HCT116 (cell line): ENCODE results near the gene SQSTM1. TPM values are rescaled to one million over a fixed set of nuclear protein-coding genes. Genes with fewer than 3 reads are reported as not detected.

Experiments used
- ATAC-seq: fragments of 200-7000 bp; cut with Tn5 transposase; 2 replicates; pipeline ENCODE4 v1.9.1; 2020; ENCODE audit warnings: mild to moderate bottlenecking, moderate library complexity
- BruUV-seq: library from RNA; stranded (reverse); fragments of 400-500 nt; replicated peaks from 2 replicates; lab custom pipeline; 2021; lab: Mats Ljungman, UMichigan
- CTCF ChIA-PET: fragments of 300-600 bp; sonication (Branson Sonifier 250); formaldehyde crosslinking; loops from one replicate; lab custom pipeline; 2021; ENCODE audit warnings: antibody characterized with exemption; lab: Charles Lee
- POLR2A ChIA-PET: fragments of 300-600, 350-600 bp; sonication (Branson Sonifier 250); formaldehyde crosslinking; loops from one replicate; lab custom pipeline; 2021; ENCODE audit warnings: antibody characterized with exemption; lab: Charles Lee
- RAD21 ChIA-PET, 2 experiments: fragments of 300-600 bp; sonication (Branson Sonifier 250); formaldehyde crosslinking; loops; one replicate each; lab custom pipeline; 2023; ENCODE audit warnings: low total read pairs in 2 of 2; ENCODE audit not compliant: uncharacterized antibody in 2 of 2, unreplicated experiment in 2 of 2, low non-redundant PET in 1 of 2; lab: Charles Lee
- DNase-seq: peaks from one replicate; pipeline ENCODE4 v3.0.0-alpha.2; 2010; ENCODE audit warnings: low read depth, low spot score
- H2AFZ ChIP-seq: fragments of 200-600 bp; shearing (Covaris generic), sonication (generic); 2 replicates; pipeline ENCODE4 v1.6.1; 2017; ENCODE audit warnings: low read depth, mixed run types, mixed read lengths, antibody characterized with exemption, low read length; ENCODE audit not compliant: poor library complexity, severe bottlenecking
- H3K27ac ChIP-seq: 2 replicates; pipeline ENCODE4 v1.5.1; 2012; ENCODE audit warnings: low read depth, low read length
- H3K27me3 ChIP-seq: fragments of 200-600 bp; sonication (generic); 2 replicates; pipeline ENCODE4 v1.6.1; 2016; ENCODE audit warnings: mixed run types, low read length, mixed read lengths; ENCODE audit not compliant: insufficient read depth
- H3K36me3 ChIP-seq, 2 experiments: fragments of 200-500 bp in 1 of 2; fragments of 200-600 bp in 1 of 2; sonication (Bioruptor generic) in 1 of 2; sonication (generic) in 1 of 2; 2 replicates each; pipeline versions ENCODE4 v1.5.1 to v1.6.1; 2014 to 2016; ENCODE audit warnings: low read length in 2 of 2, inconsistent platforms in 1 of 2, mixed read lengths in 1 of 2, mixed run types in 1 of 2; ENCODE audit not compliant: insufficient read depth in 2 of 2, control insufficient read depth in 1 of 2
- H3K4me1 ChIP-seq, 2 experiments: fragments of 200-600 bp in 1 of 2; sonication (generic) in 1 of 2; 2 replicates each; pipeline versions ENCODE4 v1.5.1 to v1.6.1; 2012 to 2017; ENCODE audit warnings: low read length in 2 of 2, inconsistent platforms in 1 of 2, mild to moderate bottlenecking in 1 of 2, mixed read lengths in 1 of 2, mixed run types in 1 of 2, moderate library complexity in 1 of 2; ENCODE audit not compliant: insufficient read depth in 2 of 2, control insufficient read depth in 1 of 2
- H3K4me2 ChIP-seq: fragments of 200-600 bp; sonication (generic); 2 replicates; pipeline ENCODE4 v1.6.1; 2017; ENCODE audit warnings: mixed run types, low read length, mixed read lengths
- H3K4me3 ChIP-seq, 2 experiments: fragments of 200-600 bp in 1 of 2; sonication (generic) in 1 of 2; replicated peaks in 1 of 2; 2 replicates each; pipeline ENCODE4 v1.5.1; 2011 to 2016; ENCODE audit warnings: low read length in 2 of 2, control low read depth in 1 of 2, low read depth in 1 of 2, mild to moderate bottlenecking in 1 of 2, mixed read lengths in 1 of 2, mixed run types in 1 of 2
- H3K79me2 ChIP-seq: fragments of 200-600 bp; sonication (generic); 2 replicates; pipeline ENCODE4 v1.6.1; 2017; ENCODE audit warnings: mild to moderate bottlenecking, mixed run types, low read length, moderate library complexity, mixed read lengths; ENCODE audit not compliant: insufficient read depth
- H3K9ac ChIP-seq: fragments of 200-600 bp; sonication (generic); 2 replicates; pipeline ENCODE4 v1.6.1; 2016; ENCODE audit warnings: low read length, mixed read lengths
- H3K9me2 ChIP-seq: fragments of 200-600 bp; sonication (generic), shearing (Covaris generic); 2 replicates; pipeline ENCODE4 v1.6.1; 2017; ENCODE audit warnings: mixed run types, mild to moderate bottlenecking, moderate library complexity; ENCODE audit not compliant: insufficient read depth
- H3K9me3 ChIP-seq, 2 experiments: fragments of 200-500 bp in 1 of 2; fragments of 200-600 bp in 1 of 2; sonication (Bioruptor generic) in 1 of 2; sonication (generic) in 1 of 2; 2 replicates each; pipeline ENCODE4 v1.6.1; 2014 to 2017; ENCODE audit warnings: low read length in 2 of 2, mixed read lengths in 2 of 2, inconsistent platforms in 1 of 2, low read depth in 1 of 2, mild to moderate bottlenecking in 1 of 2, mixed run types in 1 of 2, moderate library complexity in 1 of 2; ENCODE audit not compliant: control insufficient read depth in 1 of 2, insufficient read depth in 1 of 2
- H4K20me1 ChIP-seq: fragments of 200-600 bp; sonication (generic), shearing (Covaris generic); 2 replicates; pipeline ENCODE4 v1.6.1; 2017; ENCODE audit warnings: mixed run types, mild to moderate bottlenecking, moderate library complexity; ENCODE audit not compliant: insufficient read depth
- CBX3 ChIP-seq: IDR thresholded peaks from 2 replicates; pipeline ENCODE4 v1.6.1; 2012; ENCODE audit warnings: low read depth
- CTCF ChIP-seq, 3 experiments: fragments of 200-600 bp in 1 of 3; sonication (generic) in 1 of 3; IDR thresholded peaks in 2 of 3; conservative IDR thresholded peaks in 1 of 3; 2 replicates each; pipeline ENCODE4 v1.5.1; 2012 to 2017; ENCODE audit warnings: low read depth in 2 of 3, low read length in 2 of 3, antibody characterized with exemption in 1 of 3, borderline replicate concordance in 1 of 3, control low read depth in 1 of 3, mild to moderate bottlenecking in 1 of 3, mixed read lengths in 1 of 3, mixed run types in 1 of 3, moderate library complexity in 1 of 3; ENCODE audit not compliant: insufficient read depth in 1 of 3
- EGR1 ChIP-seq: IDR thresholded peaks from 2 replicates; pipeline ENCODE4 v1.6.1; 2012; ENCODE audit warnings: low read depth
- EZH2 ChIP-seq: fragments of 200-600 bp; sonication (generic); IDR thresholded peaks from 2 replicates; pipeline ENCODE4 v1.6.1; 2017; ENCODE audit warnings: antibody characterized with exemption, mixed run types
- EZH2phosphoT487 ChIP-seq: fragments of 200-600 bp; IDR thresholded peaks from 2 replicates; pipeline ENCODE4 v1.6.1; 2018; ENCODE audit warnings: antibody characterized with exemption, borderline replicate concordance
- JUND ChIP-seq: IDR thresholded peaks from 2 replicates; pipeline ENCODE4 v1.6.1; 2012
- MAX ChIP-seq: IDR thresholded peaks from 2 replicates; pipeline ENCODE4 v1.6.1; 2012
- POLR2A ChIP-seq: IDR thresholded peaks from 2 replicates; pipeline ENCODE4 v1.7.0; 2011; ENCODE audit warnings: borderline replicate concordance; ENCODE audit not compliant: insufficient read depth, insufficient read length; ENCODE audit errors: extremely low read depth
- POLR2AphosphoS5 ChIP-seq: IDR thresholded peaks from 2 replicates; pipeline ENCODE4 v1.6.1; 2011; ENCODE audit warnings: mild to moderate bottlenecking, low read depth, low read length, moderate library complexity
- REST ChIP-seq: IDR thresholded peaks from 2 replicates; pipeline ENCODE4 v1.6.1; 2012; ENCODE audit warnings: low read depth
- SP1 ChIP-seq: IDR thresholded peaks from 2 replicates; pipeline ENCODE4 v1.6.1; 2012; ENCODE audit warnings: low read depth
- SRF ChIP-seq: IDR thresholded peaks from 2 replicates; pipeline ENCODE4 v1.6.1; 2012; ENCODE audit warnings: low read depth
- YY1 ChIP-seq: IDR thresholded peaks from 2 replicates; pipeline ENCODE4 v1.6.1; 2011; ENCODE audit warnings: low read length, low read depth, moderate library complexity, mild to moderate bottlenecking; ENCODE audit not compliant: insufficient replicate concordance; ENCODE audit errors: extremely low read depth
- ZFX ChIP-seq: fragments of 450-650 bp; IDR thresholded peaks from 2 replicates; pipeline ENCODE4 v1.6.1; 2017
- ZNF274 ChIP-seq: fragments of 200-500 bp; sonication (Bioruptor generic); IDR thresholded peaks from 2 replicates; pipeline ENCODE4 v1.6.1; 2014; ENCODE audit warnings: mild to moderate bottlenecking, low read depth, low read length, inconsistent platforms
- intact Hi-C: fragments of 100-400 bp; cut with micrococcal nuclease; formaldehyde crosslinking; loops from 2 replicates; pipeline ENCODE4 v1.10.0; 2022
- total RNA-seq: library from RNA; stranded (reverse); gene quantifications from one replicate; pipeline ENCODE4 v1.2.1, GENCODE V29; 2021; ENCODE audit not compliant: unreplicated experiment

Gene SQSTM1
- total RNA-seq, 1 experiment from 2014 or later = 299 TPM

GRCh38 chr5:179795863-179796833, 24.6 kb upstream of the SQSTM1 start:
- H3K79me2 ChIP-seq = peaks cover 11% of the 10 kb centered on the region; the same call in 1 of the 2 replicates
- H3K27me3 ChIP-seq = no peaks in the 10 kb centered on the region
- H3K4me3 ChIP-seq = peak overlapping the region; percentile 65 to 84
- no peaks in the 10 kb centered on the region for H4K20me1 ChIP-seq
- ChIA-PET RAD21 (interaction anchor here in 1 of 2 experiments (0.6 to 0.7 kb wide), 2 partner anchors 18 to 160 kb away, joined by 3 to 4 read pairs; no protein-coding TSS in a partner anchor), POLR2A (interaction anchor here (0.6 to 2.9 kb wide), 4 partner anchors 11 to 172 kb away, joined by 3 to 8 read pairs (median 5); partner anchors contain the start of genes HNRNPH1, MGAT4B and SQSTM1), CTCF (interaction anchor here (0.6 to 1.0 kb wide), 7 partner anchors 10 to 563 kb away, joined by 3 to 6 read pairs (median 3); partner anchors contain the start of gene MAML1)
- H3K27ac ChIP-seq = peak overlapping the region; percentile 99
- H3K4me2 ChIP-seq = peak overlapping the region; percentile 99
- H3K4me1 ChIP-seq = peaks cover 9 to 22% of the 10 kb centered on the region in 2 experiments; a peak in 3 of 4 replicates
- peak overlapping the region; percentile 88 for H3K9ac ChIP-seq
- no peaks in the 10 kb centered on the region for H3K9me2 ChIP-seq
- DNase-seq (no peak), ATAC-seq (peak; percentile 78)
- no peaks in the 10 kb centered on the region for H3K9me3 ChIP-seq
- BruUV-seq = TSS peak; percentile 54
- no peak overlapping the region for H2AFZ ChIP-seq
- intact Hi-C loops = loop anchor here (2.0 kb wide), 2 partner anchors 33 to 63 kb away; partner anchors contain the start of gene MAML1
- H3K36me3 ChIP-seq = peaks cover 5 to 20% of the 10 kb centered on the region in 2 experiments; a peak in 1 of 4 replicates
- TF ChIP-seq ZNF274 (no peak), SRF (no peak), SP1 (no peak), JUND (no peak), EZH2phosphoT487 (no peak), MAX (no peak), REST (no peak), YY1 (peak; percentile 29), CTCF (IDR thresholded peaks at IDR 0.05 in 2 of 3, conservative IDR thresholded peaks at IDR 0.05 in 1 of 3; ENCODE audit: borderline replicate concordance in 1 of 3, insufficient read depth in 1 of 3, low read depth in 2 of 3, low read length in 2 of 3) (peak in 2 of 3 experiments; percentile 51 to 53; a peak in 4 of 6 replicates), POLR2A (peak; percentile 76), EGR1 (no peak), POLR2AphosphoS5 (peak; percentile 85), CBX3 (no peak), EZH2 (no peak), ZFX (peak; percentile 96)
